ENCODE results near the gene SETD4.

- TF ChIP-seq EZH2 (IDR thresholded peaks at IDR 0.05) (no peak), CTCF (IDR thresholded peaks at IDR 0.05) (no peak), EZH2phosphoT487 (IDR thresholded peaks at IDR 0.05) (no peak)
These were observed 12.3 kb upstream of the SETD4 start for GRCh38 chr21:36072453-36073162.

Data from neural progenitor cell (in vitro differentiated cells).